Breast epithelium (tissue), 3 donors: ENCODE measurements around the gene PLCXD1.

Experiments
- POLR2A ChIP-seq: fragments of 450-650 bp; IDR thresholded peaks from one replicate; pipeline ENCODE4 v1.6.1; 2016; ENCODE audit warnings: antibody characterized with exemption, mild to moderate bottlenecking, moderate library complexity
- POLR2AphosphoS5 ChIP-seq, 3 donors: sonication (generic); formaldehyde crosslinking; IDR thresholded peaks; one replicate each; pipeline ENCODE4 v1.6.1; 2017; ENCODE audit warnings: antibody characterized with exemption in 3 of 3
- TF ChIP-seq, protein P1 (sequence below), 3 donors: fragments of 450-650 bp; IDR thresholded peaks; one replicate each; pipeline ENCODE4 v1.5.1; 2016 to 2017; ENCODE audit warnings: antibody characterized with exemption in 3 of 3, mild to moderate bottlenecking in 3 of 3, moderate library complexity in 3 of 3

- TF ChIP-seq, protein P1, sequence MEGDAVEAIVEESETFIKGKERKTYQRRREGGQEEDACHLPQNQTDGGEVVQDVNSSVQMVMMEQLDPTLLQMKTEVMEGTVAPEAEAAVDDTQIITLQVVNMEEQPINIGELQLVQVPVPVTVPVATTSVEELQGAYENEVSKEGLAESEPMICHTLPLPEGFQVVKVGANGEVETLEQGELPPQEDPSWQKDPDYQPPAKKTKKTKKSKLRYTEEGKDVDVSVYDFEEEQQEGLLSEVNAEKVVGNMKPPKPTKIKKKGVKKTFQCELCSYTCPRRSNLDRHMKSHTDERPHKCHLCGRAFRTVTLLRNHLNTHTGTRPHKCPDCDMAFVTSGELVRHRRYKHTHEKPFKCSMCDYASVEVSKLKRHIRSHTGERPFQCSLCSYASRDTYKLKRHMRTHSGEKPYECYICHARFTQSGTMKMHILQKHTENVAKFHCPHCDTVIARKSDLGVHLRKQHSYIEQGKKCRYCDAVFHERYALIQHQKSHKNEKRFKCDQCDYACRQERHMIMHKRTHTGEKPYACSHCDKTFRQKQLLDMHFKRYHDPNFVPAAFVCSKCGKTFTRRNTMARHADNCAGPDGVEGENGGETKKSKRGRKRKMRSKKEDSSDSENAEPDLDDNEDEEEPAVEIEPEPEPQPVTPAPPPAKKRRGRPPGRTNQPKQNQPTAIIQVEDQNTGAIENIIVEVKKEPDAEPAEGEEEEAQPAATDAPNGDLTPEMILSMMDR (IDR thresholded peaks at IDR 0.05): no peak
- TF ChIP-seq POLR2AphosphoS5 (IDR thresholded peaks at IDR 0.05) (no peak), POLR2A (no peak)
These were observed 4.0 kb downstream of the PLCXD1 start for GRCh38 chrX:285076-285677.
